SU-DHL-6 (cell line): Measurements from ENCODE around the gene GMDS.

Experiments used
- H2AFZ ChIP-seq: fragments of 200-600 bp; sonication (generic); 2 replicates; pipeline ENCODE4 v1.6.1; 2014; ENCODE audit warnings: low read depth, mild to moderate bottlenecking, moderate library complexity, mixed read lengths, antibody characterized with exemption, low read length; ENCODE audit not compliant: severe bottlenecking
- H3F3A ChIP-seq: fragments of 200-600 bp; shearing (Covaris generic); 2 replicates; pipeline ENCODE4 v1.6.0; 2016; ENCODE audit warnings: antibody characterized with exemption, mild to moderate bottlenecking; ENCODE audit not compliant: insufficient read depth
- H3K27ac ChIP-seq: fragments of 200-600 bp; sonication (generic); 2 replicates; pipeline ENCODE4 v1.5.1; 2016; ENCODE audit warnings: low read depth, mild to moderate bottlenecking, low read length, moderate library complexity, mixed read lengths
- H3K27me3 ChIP-seq: fragments of 200-600 bp; sonication (generic), shearing (Covaris generic); 2 replicates; pipeline ENCODE4 v1.6.0; 2014; ENCODE audit warnings: mild to moderate bottlenecking, low read length
- H3K36me3 ChIP-seq: fragments of 200-600 bp; sonication (generic); 2 replicates; pipeline ENCODE4 v1.6.1; 2014; ENCODE audit warnings: mild to moderate bottlenecking, low read length, mixed read lengths
- H3K4me2 ChIP-seq: fragments of 300-600, 200-600 bp; shearing (Covaris generic), sonication (generic); 2 replicates; pipeline ENCODE4 v1.6.0; 2014; ENCODE audit warnings: low read length, low read depth, mild to moderate bottlenecking; ENCODE audit not compliant: poor library complexity, severe bottlenecking
- H3K4me3 ChIP-seq: fragments of 200-600 bp; sonication (generic); 2 replicates; pipeline ENCODE4 v1.5.1; 2014; ENCODE audit warnings: antibody characterized with exemption, low read length, mild to moderate bottlenecking, mixed read lengths; ENCODE audit not compliant: insufficient read depth, poor library complexity, severe bottlenecking
- H3K79me2 ChIP-seq: fragments of 200-600 bp; sonication (generic); 2 replicates; pipeline ENCODE4 v1.6.1; 2014; ENCODE audit warnings: mild to moderate bottlenecking, low read length, moderate library complexity; ENCODE audit not compliant: insufficient read depth
- H3K9ac ChIP-seq: fragments of 200-600 bp; sonication (generic); 2 replicates; pipeline ENCODE4 v1.7.0; 2014; ENCODE audit warnings: mild to moderate bottlenecking, low read length
- H3K9me2 ChIP-seq: fragments of 200-600 bp; sonication (generic); replicated peaks from 2 replicates; pipeline ENCODE4 v1.6.1; 2014; ENCODE audit warnings: low read length; ENCODE audit not compliant: insufficient read depth
- H3K9me3 ChIP-seq: fragments of 200-600 bp; sonication (generic); 2 replicates; pipeline ENCODE4 v1.6.1; 2014; ENCODE audit warnings: low read length, mixed read lengths; ENCODE audit not compliant: insufficient read depth
- H4K20me1 ChIP-seq: fragments of 200-600 bp; sonication (generic); 2 replicates; pipeline ENCODE4 v1.6.1; 2014; ENCODE audit warnings: low read depth, mild to moderate bottlenecking, antibody characterized with exemption, low read length, moderate library complexity, mixed read lengths
- CTCF ChIP-seq: fragments of 200-600 bp; sonication (generic); IDR thresholded peaks from one replicate; pipeline ENCODE4 v1.5.1; 2017; ENCODE audit warnings: antibody characterized with exemption, mild to moderate bottlenecking, low read length, moderate library complexity; ENCODE audit not compliant: insufficient read depth, poor library complexity, severe bottlenecking
- EZH2phosphoT487 ChIP-seq: fragments of 200-600 bp; sonication (generic), shearing (Covaris generic); conservative IDR thresholded peaks from 2 replicates; pipeline ENCODE4 v1.6.1; 2018; ENCODE audit warnings: mild to moderate bottlenecking, antibody characterized with exemption, low read length, moderate library complexity, mixed read lengths

The GMDS gene

GRCh38 chr6:1574083-1574761, 671.2 kb downstream of the GMDS start:
- Histone ChIP-seq H3K4me2 (no peak overlapping the region), H3K9me2 (no peaks in the 10 kb centered on the region), H3K27ac (no peak overlapping the region), H3K9ac (no peak overlapping the region), H3K9me3 (0 out of 2 replicates have a peak, but pooled peaks cover 8% of the 10 kb centered on the region), H2AFZ (no peak overlapping the region), H3K36me3 (no peaks in the 10 kb centered on the region), H3K27me3 (no peaks in the 10 kb centered on the region), H3K79me2 (no peaks in the 10 kb centered on the region), H3F3A (no peaks in the 10 kb centered on the region), H4K20me1 (no peaks in the 10 kb centered on the region), H3K4me3 (no peak overlapping the region)
- TF ChIP-seq CTCF (no peak), EZH2phosphoT487 (no peak)
